Endothelial cell of umbilical vein (primary cell): ENCODE results near the gene MYH16.

Source experiments
- CTCF ChIP-seq, 2 donors: IDR thresholded peaks; 1 replicate in 1 of 2; 2 replicates in 1 of 2; pipeline ENCODE4 v1.5.1; 2011; ENCODE audit warnings: low read length in 2 of 2, mild to moderate bottlenecking in 2 of 2, moderate library complexity in 2 of 2, control low read depth in 1 of 2, inconsistent platforms in 1 of 2, low read depth in 1 of 2; ENCODE audit not compliant: insufficient read depth in 1 of 2; ENCODE audit errors: extremely low read depth in 1 of 2
- EZH2 ChIP-seq: IDR thresholded peaks from 2 replicates; pipeline ENCODE4 v1.6.1; 2012; ENCODE audit warnings: borderline replicate concordance, low read depth, mild to moderate bottlenecking, moderate library complexity, low read length, inconsistent platforms; ENCODE audit not compliant: severe bottlenecking
- GATA2 ChIP-seq: IDR thresholded peaks from 2 replicates; pipeline ENCODE4 v1.7.0; 2011; ENCODE audit warnings: low read depth, mild to moderate bottlenecking, moderate library complexity, mixed read lengths, low read length; ENCODE audit not compliant: insufficient read length, insufficient read depth
- JUN ChIP-seq: IDR thresholded peaks from 2 replicates; pipeline ENCODE4 v1.6.1; 2011; ENCODE audit warnings: borderline replicate concordance, low read depth; ENCODE audit not compliant: insufficient read length, insufficient read depth
- MAX ChIP-seq: IDR thresholded peaks from 2 replicates; pipeline ENCODE4 v1.6.1; 2011; ENCODE audit not compliant: insufficient read depth, insufficient read length
- MYC ChIP-seq: IDR thresholded peaks from one replicate; pipeline ENCODE4 v1.6.1; 2011; ENCODE audit warnings: mild to moderate bottlenecking, low read depth, low read length
- POLR2A ChIP-seq: IDR thresholded peaks from 2 replicates; pipeline ENCODE4 v1.6.1; 2012; ENCODE audit warnings: low read depth, mild to moderate bottlenecking, control low read depth, low read length
- POLR2AphosphoS5 ChIP-seq: IDR thresholded peaks from 2 replicates; pipeline ENCODE4 v1.6.1; 2012; ENCODE audit warnings: low read depth, mild to moderate bottlenecking, control low read depth, low read length, moderate library complexity; ENCODE audit not compliant: insufficient read depth

GRCh38 chr7:99253369-99253768 lies 19.3 kb upstream of the MYH16 start:
- no peak for TF ChIP-seq POLR2A
- no peak for TF ChIP-seq CTCF (IDR thresholded peaks at IDR 0.05; ENCODE audit: extremely low read depth in 1 of 2, insufficient read depth in 1 of 2, low read depth in 1 of 2, low read length in 2 of 2)
- TF ChIP-seq POLR2AphosphoS5 = no peak
- TF ChIP-seq MAX = no peak
- no peak for TF ChIP-seq JUN
- TF ChIP-seq GATA2 = no peak
- TF ChIP-seq EZH2 = no peak
- no peak for TF ChIP-seq MYC
